Measurements from ENCODE around the gene GOLGA3.

GOLGA3 gene

DNA sequence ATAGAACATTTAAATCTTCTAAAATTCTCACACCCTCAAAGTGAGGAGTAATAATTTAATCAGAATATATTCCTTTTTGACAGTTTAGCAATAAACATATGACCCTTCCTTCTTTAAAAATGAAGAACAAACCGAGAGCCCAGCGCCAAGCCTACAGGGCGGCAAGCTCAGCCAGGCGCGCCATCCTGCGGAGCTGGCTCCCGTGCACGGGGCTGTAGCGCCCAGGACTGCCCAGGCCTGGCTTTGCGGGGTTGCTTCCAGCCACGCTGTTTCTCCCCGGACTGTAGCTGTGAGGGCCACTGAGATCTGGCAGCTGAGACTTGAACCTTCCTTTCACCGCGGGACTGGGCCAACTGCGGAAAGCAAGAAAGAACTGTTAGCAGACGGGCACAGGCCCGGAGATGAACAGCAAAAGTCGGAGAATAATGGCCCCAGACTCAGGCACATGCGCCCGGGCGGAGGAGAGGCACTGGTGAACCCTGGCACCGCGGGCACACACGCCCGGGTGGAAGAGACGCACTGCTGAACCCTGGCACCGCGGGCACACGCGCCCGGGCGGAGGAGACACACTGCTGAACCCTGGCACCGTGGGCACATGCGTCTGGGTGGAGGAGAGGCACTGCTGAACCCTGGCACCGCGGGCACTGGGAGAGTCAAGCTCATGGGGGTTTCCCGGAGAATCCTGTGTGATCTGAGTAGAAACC is 101.4 kb downstream of the GOLGA3 start:
- Histone ChIP-seq H3K4me3 (ENCODE audit: low read depth, low read length) (no peak overlapping the region), H3K27ac (ENCODE audit: low read depth, low read length) (no peak overlapping the region), H3K9ac (ENCODE audit: low read length) (no peak overlapping the region), H3K9me3 (ENCODE audit: control insufficient read depth, insufficient read depth, low read depth, low read length) (peaks cover 9% of the 10 kb centered on the region), H3K27me3 (ENCODE audit: control insufficient read depth, insufficient read depth, low read length) (no peaks in the 10 kb centered on the region), H3K36me3 (ENCODE audit: control insufficient read depth, insufficient read depth, low read length) (peaks cover 95% of the 10 kb centered on the region), H3K4me1 (ENCODE audit: control insufficient read depth, insufficient read depth, low read length) (no peaks in the 10 kb centered on the region)

DNA sequence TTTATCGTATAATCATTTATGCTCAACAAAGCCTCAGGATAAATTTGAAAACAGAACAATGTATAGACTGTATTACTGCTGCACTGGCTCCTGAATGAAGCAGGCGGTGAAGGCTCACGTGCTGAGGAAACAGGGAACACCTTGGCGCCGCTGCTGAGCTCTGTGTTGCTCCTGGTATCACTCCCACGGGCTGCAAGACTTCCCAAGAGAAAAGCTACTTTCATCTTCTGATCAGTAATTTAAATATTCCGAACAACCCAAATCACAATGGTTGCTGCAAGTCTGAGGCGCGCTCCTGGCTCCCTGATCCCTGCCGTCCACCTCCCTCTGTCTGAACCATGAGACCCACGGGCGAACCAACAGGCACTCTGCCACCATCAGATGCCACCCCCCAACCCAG is 102.3 kb downstream of the GOLGA3 start:
- Histone ChIP-seq H3K4me1 (ENCODE audit: control insufficient read depth, insufficient read depth, low read length) (no peaks in the 10 kb centered on the region), H3K9me3 (ENCODE audit: control insufficient read depth, insufficient read depth, low read depth, low read length) (peaks cover 9% of the 10 kb centered on the region), H3K27ac (ENCODE audit: low read depth, low read length) (no peak overlapping the region), H3K36me3 (ENCODE audit: control insufficient read depth, insufficient read depth, low read length) (peaks cover 92% of the 10 kb centered on the region), H3K27me3 (ENCODE audit: control insufficient read depth, insufficient read depth, low read length) (no peaks in the 10 kb centered on the region), H3K9ac (ENCODE audit: low read length) (no peak overlapping the region), H3K4me3 (ENCODE audit: low read depth, low read length) (no peak overlapping the region)

DNA sequence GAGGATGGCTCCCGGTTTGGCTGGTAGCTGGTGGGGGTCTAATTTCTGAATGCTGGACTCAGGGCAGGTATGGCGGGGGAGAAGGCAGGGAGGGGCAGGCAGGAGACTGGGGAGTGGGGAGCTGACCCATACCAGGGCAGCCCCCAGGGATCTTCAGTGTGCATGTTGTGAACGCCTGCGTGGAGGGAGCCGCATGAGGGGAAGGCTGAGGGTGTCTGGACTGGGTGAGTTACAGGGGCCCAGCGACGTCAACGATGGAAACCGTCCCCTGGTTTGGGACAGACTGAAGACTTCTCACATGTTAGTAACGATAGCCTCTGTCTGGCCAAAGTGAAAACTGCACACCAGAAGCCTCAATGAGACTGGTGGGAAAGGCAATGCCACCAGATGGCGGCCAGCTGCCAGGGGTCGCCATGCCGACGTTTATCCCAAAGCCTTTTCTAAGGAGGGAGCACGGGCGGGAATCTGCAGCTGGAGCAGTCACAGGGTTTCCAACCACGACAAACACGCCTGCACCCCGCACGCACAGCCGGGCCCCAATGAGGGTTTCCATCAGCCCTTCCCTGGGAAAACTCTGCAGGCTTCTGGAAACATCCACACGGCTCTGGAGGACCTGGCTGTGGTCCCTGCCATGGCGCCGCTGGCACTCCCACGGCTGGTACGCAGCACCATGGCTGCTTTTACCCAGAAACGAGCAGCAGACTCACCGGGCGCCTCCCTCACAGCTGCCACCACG is 104.0 kb downstream of the GOLGA3 start:
- H3K9me3 ChIP-seq (ENCODE audit: control insufficient read depth, insufficient read depth, low read depth, low read length) = peaks cover 2% of the 10 kb centered on the region
- H3K4me1 ChIP-seq (ENCODE audit: control insufficient read depth, insufficient read depth, low read length) = no peaks in the 10 kb centered on the region
- H3K27ac ChIP-seq (ENCODE audit: low read depth, low read length) = no peak overlapping the region
- peaks cover 90% of the 10 kb centered on the region for H3K36me3 ChIP-seq (ENCODE audit: control insufficient read depth, insufficient read depth, low read length)
- H3K4me3 ChIP-seq (ENCODE audit: low read depth, low read length) = no peak overlapping the region
- no peaks in the 10 kb centered on the region for H3K27me3 ChIP-seq (ENCODE audit: control insufficient read depth, insufficient read depth, low read length)
- no peak overlapping the region for H3K9ac ChIP-seq (ENCODE audit: low read length)

DNA sequence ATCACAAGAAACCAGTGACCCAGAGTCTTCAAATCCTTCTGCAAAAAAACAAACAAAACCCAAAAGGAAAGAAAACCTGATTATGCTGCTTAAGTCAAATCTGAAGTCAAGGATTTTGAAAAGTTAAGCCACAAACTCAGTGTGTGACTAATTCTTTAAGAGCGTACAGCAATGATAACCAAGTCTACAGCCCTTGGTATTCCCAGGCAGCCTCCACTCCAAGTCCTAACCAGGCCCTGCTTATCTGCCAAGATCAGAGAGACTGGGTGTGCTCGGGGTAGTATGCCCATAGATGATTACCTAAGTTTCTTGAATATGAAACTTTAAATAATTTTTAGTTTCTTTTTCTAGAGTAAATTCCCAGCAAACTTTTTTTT is 104.9 kb downstream of the GOLGA3 start:
- H3K9ac ChIP-seq (ENCODE audit: low read length) = no peak overlapping the region
- no peaks in the 10 kb centered on the region for H3K9me3 ChIP-seq (ENCODE audit: control insufficient read depth, insufficient read depth, low read depth, low read length)
- no peaks in the 10 kb centered on the region for H3K4me1 ChIP-seq (ENCODE audit: control insufficient read depth, insufficient read depth, low read length)
- no peak overlapping the region for H3K27ac ChIP-seq (ENCODE audit: low read depth, low read length)
- no peaks in the 10 kb centered on the region for H3K27me3 ChIP-seq (ENCODE audit: control insufficient read depth, insufficient read depth, low read length)
- H3K36me3 ChIP-seq (ENCODE audit: control insufficient read depth, insufficient read depth, low read length) = peaks cover 93% of the 10 kb centered on the region
- H3K4me3 ChIP-seq (ENCODE audit: low read depth, low read length) = no peak overlapping the region

GRCh38 chr12:132723015-132723763 is 105.5 kb downstream of the GOLGA3 start:
- Histone ChIP-seq H3K4me3 (ENCODE audit: low read depth, low read length) (no peak overlapping the region), H3K9ac (ENCODE audit: low read length) (no peak overlapping the region), H3K4me1 (ENCODE audit: control insufficient read depth, insufficient read depth, low read length) (no peaks in the 10 kb centered on the region), H3K36me3 (ENCODE audit: control insufficient read depth, insufficient read depth, low read length) (peaks cover 91% of the 10 kb centered on the region), H3K9me3 (ENCODE audit: control insufficient read depth, insufficient read depth, low read depth, low read length) (no peaks in the 10 kb centered on the region), H3K27ac (ENCODE audit: low read depth, low read length) (no peak overlapping the region), H3K27me3 (ENCODE audit: control insufficient read depth, insufficient read depth, low read length) (no peaks in the 10 kb centered on the region)

- Histone ChIP-seq H3K4me3 (ENCODE audit: low read depth, low read length) (no peak overlapping the region), H3K36me3 (ENCODE audit: control insufficient read depth, insufficient read depth, low read length) (peaks cover 87% of the 10 kb centered on the region), H3K4me1 (ENCODE audit: control insufficient read depth, insufficient read depth, low read length) (no peaks in the 10 kb centered on the region), H3K27me3 (ENCODE audit: control insufficient read depth, insufficient read depth, low read length) (no peaks in the 10 kb centered on the region), H3K9me3 (ENCODE audit: control insufficient read depth, insufficient read depth, low read depth, low read length) (no peaks in the 10 kb centered on the region), H3K9ac (ENCODE audit: low read length) (no peak overlapping the region), H3K27ac (ENCODE audit: low read depth, low read length) (no peak overlapping the region)
Observed at GRCh38 chr12:132720606-132721345, 107.9 kb downstream of the GOLGA3 start.

DNA sequence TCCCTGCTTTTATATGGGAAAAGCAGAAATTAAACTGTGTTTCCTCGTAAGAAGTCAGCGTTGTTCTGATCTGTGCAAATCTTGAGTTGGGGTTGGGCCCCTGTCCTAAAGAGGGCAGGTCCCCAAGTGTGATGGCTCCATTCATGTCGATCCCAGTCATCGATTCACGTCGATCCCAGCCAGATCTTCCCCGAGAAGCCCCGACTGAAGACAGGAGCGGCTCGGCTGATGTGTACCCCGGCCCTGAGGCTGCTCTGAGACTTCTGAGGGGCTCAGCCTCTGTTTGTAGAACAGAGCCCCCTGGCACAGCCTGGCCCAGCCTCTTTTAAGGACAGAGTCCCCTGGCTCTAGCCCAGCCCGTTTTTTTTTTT is 108.7 kb downstream of the GOLGA3 start:
- no peak overlapping the region for H3K27ac ChIP-seq (ENCODE audit: low read depth, low read length)
- H3K4me1 ChIP-seq (ENCODE audit: control insufficient read depth, insufficient read depth, low read length) = no peaks in the 10 kb centered on the region
- H3K36me3 ChIP-seq (ENCODE audit: control insufficient read depth, insufficient read depth, low read length) = peaks cover 83% of the 10 kb centered on the region
- H3K4me3 ChIP-seq (ENCODE audit: low read depth, low read length) = no peak overlapping the region
- H3K9me3 ChIP-seq (ENCODE audit: control insufficient read depth, insufficient read depth, low read depth, low read length) = no peaks in the 10 kb centered on the region
- no peaks in the 10 kb centered on the region for H3K27me3 ChIP-seq (ENCODE audit: control insufficient read depth, insufficient read depth, low read length)
- H3K9ac ChIP-seq (ENCODE audit: low read length) = no peak overlapping the region

DNA sequence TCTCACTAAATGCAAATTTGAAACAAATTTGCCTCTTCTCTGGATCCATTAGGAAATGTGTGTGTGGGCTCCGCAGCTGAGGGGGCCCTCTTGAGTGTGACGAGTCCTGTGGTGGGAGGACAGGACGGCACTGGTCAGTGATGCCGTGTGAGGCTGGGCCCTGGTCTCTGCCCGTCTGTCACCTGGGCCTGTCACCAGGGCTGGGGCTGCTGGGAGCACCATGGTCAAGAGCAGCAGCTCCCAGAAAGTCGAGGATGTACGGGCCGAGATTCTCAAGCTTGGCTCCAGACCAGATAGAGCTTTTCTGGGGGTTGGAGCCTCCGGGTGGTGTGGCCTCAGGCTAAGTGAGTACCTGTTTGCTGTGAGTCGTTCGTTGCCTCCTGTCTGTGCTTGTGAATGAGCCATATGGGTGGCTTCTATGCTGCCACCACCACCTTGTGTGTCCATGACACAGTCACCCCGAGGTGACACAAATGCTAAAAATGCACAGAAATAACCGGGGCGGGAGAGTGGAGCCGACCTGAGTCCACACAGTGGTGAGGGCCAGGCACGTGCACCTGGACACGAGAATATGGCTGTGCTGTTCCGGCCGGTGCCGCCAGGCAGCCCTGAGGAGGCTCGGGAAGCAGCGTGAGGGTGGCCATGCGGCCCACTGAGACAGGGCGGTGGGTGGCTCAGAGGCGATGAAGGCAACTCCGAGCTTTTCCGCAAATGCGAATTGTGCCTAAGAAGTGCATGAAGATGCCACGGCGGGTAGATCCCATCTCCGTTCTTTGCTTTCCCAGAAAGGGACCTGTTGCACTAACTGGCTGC is 109.3 kb downstream of the GOLGA3 start:
- no peaks in the 10 kb centered on the region for H3K9me3 ChIP-seq (ENCODE audit: control insufficient read depth, insufficient read depth, low read depth, low read length)
- no peak overlapping the region for H3K4me3 ChIP-seq (ENCODE audit: low read depth, low read length)
- H3K27ac ChIP-seq (ENCODE audit: low read depth, low read length) = no peak overlapping the region
- peaks cover 83% of the 10 kb centered on the region for H3K36me3 ChIP-seq (ENCODE audit: control insufficient read depth, insufficient read depth, low read length)
- H3K9ac ChIP-seq (ENCODE audit: low read length) = no peak overlapping the region
- H3K4me1 ChIP-seq (ENCODE audit: control insufficient read depth, insufficient read depth, low read length) = no peaks in the 10 kb centered on the region
- no peaks in the 10 kb centered on the region for H3K27me3 ChIP-seq (ENCODE audit: control insufficient read depth, insufficient read depth, low read length)

Data from HUES6 (cell line).